NAMALWA (cell line): ENCODE results near the gene PEX5.
"Not testable (repeated sequence)": the region's sequence is repeated elsewhere in the genome, so short reads cannot be mapped to it uniquely, and the experiment has no call there.

Experiments used
- DNase-seq: peaks from one replicate; pipeline ENCODE4 v3.0.0-alpha.2; 2015; ENCODE audit warnings: low spot score

Gene PEX5

GRCh38 chr12:7160183-7160582 lies 29.3 kb upstream of the PEX5 start:
- DNase-seq, result no peak

GRCh38 chr12:7161327-7161726 lies 28.2 kb upstream of the PEX5 start:
- no peak for DNase-seq

DNA sequence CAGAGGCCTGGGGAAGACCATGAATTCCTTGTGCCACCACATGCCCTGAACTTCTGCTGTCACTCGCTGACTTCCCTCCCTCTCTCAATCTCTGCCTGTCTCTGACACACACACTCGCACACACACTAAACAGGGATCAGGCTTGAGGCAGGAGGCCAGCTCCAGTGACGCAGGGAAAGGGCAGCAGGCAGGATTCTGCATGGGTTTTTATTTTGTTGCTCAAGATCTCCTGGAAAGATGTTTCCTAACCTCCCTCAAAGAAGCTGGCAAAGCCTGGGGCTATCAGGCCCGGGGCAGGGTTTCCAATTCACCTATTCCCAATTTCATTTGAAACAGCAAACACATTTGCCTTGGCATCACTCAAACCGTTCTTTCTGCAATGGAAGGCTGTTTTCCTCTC lies 27.7 kb upstream of the PEX5 start:
- DNase-seq, result no peak

- DNase-seq, result no peak
Observed at GRCh38 chr12:7162691-7163114, 26.8 kb upstream of the PEX5 start.

DNA sequence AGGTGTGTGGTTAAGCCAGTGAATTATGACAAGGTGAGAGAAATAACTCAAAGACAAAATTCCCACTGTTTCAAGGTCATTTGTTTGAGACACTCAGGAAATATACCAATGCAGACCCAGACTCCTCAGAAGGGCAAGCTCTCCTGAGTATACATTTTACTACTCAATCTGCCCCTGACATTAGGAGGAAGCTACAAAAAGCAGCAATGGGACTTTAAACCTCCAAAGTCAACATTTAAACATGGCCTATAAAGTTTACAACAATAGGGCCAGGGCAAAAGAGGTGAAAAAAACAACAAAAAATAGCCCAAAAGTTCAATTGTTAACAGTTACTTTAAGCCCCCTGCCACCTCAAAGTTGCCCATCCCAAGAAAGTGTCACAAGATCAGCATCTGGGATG lies 19.5 kb upstream of the PEX5 start:
- no peak for DNase-seq

GRCh38 chr12:7171854-7172253 lies 17.6 kb upstream of the PEX5 start:
- DNase-seq, result no peak

GRCh38 chr12:7175493-7175892 lies 14.0 kb upstream of the PEX5 start:
- DNase-seq, result no peak

- no peak for DNase-seq
Observed at GRCh38 chr12:7176595-7176994, 12.9 kb upstream of the PEX5 start.

DNA sequence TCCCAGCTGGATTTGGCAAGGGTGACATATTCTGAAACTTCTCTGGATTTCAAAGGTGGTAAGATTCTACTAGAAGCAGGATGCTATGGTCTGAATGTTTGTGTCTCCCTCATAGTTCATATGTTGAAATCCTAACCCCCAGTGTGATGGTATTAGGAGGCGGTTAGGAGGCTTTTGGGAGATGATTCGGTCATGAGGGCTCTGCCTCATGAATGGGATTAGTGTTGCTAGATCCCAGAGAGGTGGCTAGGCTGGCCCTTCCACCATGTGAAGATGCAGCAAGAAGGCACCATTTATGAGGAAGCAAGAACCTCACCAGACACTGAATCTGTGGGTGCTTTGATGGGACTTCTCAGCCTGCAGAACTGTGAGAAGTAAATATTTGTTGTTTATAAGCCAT lies 11.0 kb upstream of the PEX5 start:
- no peak for DNase-seq

GRCh38 chr12:7180685-7181084 lies 8.8 kb upstream of the PEX5 start:
- DNase-seq, result no peak

DNA sequence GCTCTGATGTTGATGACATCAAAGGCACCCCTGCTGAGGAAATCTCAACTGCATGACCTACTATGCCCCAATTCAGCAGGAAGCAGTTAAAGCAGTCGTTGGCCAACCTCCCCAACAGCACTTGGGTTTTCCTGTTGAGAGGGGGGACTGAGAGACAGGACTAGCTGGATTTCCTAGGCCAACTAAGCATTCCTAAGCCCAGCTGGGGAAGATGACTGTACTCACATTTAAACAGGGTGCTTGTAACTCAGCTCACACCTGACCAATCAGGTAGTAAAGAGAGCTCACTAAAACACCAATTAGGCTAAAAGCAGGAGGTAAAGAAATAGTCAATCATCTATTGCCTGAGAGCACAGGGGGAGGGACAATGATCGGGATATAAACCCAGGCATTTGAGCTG lies 3.4 kb upstream of the PEX5 start:
- not testable (repeated sequence) for DNase-seq

DNA sequence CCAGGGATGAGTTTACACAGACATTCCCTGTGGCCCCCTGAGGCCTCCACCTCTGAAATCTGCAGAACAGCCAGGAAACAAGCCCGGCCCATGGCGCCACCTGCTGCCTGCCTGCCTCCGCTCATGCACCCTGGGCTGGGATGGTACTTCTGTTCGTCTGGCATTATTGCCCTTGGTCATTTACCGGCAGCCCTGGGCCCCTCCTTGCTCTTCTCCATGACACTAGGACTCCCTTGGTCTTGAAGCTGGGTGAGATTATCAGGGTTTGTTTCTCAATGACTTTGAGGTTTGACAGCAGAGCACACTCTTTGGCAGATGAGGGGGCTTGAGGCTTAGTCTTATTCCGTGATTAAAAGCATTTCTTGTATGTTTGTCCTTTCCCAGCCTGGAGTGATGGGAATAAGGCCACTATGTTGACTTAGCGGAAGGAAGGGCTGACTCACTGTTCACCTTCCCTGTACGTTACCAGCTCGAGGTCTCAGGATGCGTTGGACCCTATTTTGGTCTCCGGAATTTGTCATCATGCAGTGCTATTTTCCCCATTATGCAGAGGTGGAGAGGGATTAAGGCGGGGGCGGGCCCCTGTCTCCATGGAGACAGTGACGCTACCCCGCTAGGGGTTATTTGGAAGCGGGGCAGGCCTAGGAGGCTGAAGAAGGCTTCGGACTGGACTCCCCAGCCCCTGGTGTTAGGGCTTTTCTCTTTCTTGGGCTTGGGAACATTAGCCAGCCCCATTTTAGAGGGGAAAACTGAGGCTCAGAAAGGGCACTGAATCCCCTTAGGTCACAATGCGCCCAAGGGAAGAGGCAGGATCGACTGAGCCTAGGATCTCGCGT lies 706 bp upstream of the PEX5 start:
- peak; percentile 83 for DNase-seq

DNA sequence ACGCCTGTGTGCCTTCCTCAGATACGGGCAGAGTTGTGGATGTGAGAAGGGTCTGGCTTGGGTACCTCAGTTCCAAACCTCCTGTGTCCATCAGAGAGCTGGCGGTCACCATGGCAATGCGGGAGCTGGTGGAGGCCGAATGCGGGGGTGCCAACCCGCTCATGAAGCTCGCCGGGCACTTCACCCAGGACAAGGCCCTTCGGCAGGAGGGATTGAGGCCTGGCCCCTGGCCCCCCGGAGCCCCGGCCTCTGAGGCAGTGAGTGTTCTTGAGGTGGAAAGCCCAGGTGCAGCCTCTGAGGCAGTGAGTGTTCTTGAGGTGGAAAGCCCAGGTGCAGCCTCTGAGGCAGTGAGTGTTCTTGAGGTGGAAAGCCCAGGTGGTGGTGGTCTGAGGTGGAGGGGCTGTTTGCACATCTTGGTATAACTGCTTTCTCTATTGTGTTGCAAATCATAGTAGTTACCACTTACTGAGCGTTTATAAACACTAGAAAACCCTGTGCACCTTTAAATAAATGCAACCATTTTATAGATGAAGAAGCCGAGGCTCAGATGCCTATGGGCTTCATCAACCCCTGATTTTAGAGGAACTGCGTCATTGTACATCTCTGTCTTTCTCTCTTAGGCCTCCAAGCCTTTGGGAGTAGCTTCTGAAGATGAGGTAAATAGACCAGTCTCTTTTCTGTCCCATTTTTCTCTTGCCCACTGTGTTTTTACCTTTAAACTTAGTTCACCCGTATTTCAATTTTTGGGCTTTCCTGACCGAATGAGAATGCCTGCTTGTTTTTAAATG lies 976 bp downstream of the PEX5 start:
- peak; percentile 70 for DNase-seq

DNA sequence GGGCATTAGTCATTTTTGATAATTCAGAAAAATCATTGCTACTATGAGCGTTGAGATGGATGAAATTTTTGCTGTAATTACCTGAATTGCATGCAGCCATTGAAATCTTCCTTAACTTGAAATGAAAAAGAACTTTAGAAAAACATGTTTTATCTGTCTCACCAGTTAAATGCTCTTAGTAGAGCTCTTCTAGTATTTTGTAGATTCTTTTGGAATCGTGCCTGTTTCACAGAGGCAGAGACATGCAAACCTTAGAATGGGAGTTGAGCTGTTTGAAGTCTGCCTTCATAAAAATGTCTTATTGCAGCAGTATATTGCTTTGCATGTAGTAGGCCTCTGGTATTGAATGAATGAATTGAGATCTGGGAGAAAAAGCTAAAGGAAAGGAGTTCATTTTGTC lies 4.2 kb downstream of the PEX5 start:
- no peak for DNase-seq

GRCh38 chr12:7197841-7198240 lies 8.4 kb downstream of the PEX5 start:
- no peak for DNase-seq

- no peak for DNase-seq
Observed at GRCh38 chr12:7203109-7203508, 13.6 kb downstream of the PEX5 start.

DNA sequence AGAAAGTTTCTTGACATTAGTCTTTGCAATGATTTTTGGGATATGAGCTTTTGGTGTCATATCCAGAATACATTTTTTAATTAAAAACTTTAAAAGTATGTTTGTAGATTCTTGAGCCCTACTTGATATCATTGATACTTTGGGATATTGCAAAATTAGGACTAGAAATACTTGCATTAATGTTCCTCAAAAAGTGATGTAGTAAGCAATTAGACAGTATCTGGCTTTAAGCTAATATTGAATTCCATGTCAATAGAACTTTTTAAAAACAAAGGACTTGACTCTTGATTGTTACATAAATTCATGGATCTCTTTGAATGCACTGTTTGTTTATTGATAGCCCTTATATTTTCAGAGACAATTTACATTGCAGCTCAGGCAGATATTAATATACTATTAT lies 15.6 kb downstream of the PEX5 start:
- DNase-seq, result no peak

GRCh38 chr12:7206691-7207090 lies 17.2 kb downstream of the PEX5 start:
- DNase-seq, result peak; percentile 76

GRCh38 chr12:7207866-7208625 lies 18.6 kb downstream of the PEX5 start:
- no peak for DNase-seq

DNA sequence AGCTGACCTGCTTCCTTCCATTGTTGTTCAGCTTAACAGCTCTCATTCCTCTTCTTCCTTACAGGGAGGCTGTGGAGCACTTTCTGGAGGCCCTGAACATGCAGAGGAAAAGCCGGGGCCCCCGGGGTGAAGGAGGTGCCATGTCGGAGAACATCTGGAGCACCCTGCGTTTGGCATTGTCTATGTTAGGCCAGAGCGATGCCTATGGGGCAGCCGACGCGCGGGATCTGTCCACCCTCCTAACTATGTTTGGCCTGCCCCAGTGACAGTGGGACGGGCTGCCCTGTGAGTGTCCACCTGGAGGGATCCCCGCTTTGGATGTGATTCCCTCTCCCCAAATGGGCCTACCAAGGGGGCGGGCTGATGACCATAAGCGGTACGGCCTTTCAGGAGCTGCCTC lies 20.5 kb downstream of the PEX5 start:
- DNase-seq, result no peak

DNA sequence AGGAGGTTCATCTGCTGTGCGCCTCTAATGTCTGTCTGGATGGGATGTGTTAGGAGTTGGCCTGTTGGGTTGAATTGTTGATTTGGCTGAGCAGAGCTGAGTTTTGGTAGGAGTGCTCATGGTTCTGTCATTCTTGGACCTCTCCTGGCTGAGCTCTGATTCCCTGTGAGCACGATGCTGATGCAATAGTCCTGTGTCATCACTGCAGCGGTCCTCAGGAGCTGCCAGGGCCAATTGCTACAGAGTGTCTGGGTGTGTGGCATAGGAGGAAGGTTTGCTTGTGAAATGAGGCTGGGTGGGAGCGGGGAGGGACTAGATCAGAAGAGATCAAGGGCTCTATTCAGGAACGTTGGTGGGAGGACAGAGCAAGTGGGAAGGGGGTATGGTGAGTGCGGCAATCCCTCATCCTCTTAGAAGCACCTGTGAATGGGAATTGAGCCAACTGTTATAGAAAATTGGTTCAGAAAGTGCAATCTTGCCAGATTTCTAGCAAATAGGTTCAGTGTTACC lies 21.2 kb downstream of the PEX5 start:
- no peak for DNase-seq

DNA sequence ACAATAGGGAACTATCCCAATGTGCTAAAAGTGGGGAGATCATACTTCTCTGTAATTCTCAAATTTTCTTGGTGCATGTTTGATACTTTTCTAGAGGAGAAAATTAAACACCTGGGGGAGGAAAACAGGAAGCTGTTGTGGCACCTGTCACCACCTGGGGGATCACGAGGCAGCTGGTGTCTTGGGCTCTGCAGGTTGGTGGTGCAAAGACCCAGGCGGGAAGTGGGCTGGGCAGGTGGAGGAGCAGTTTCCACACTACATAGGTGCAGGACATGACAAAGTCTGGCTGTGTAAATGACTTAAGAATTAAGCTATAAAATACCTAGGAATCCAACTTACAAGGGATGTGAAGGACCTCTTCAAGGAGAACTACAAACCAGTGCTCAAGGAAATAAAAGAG lies 23.2 kb downstream of the PEX5 start:
- DNase-seq, result peak; percentile 32
